Muscle layer of duodenum (tissue), 2 donors: ENCODE measurements around the gene BCAS3.

Source experiments
- H3K27ac ChIP-seq: one replicate; pipeline ENCODE4 v1.7.0; 2013; ENCODE audit warnings: mild to moderate bottlenecking, low read length
- H3K27me3 ChIP-seq: one replicate; pipeline ENCODE4 v1.7.0; 2013; ENCODE audit warnings: low read depth, mild to moderate bottlenecking, control low read depth, low read length
- H3K36me3 ChIP-seq, 2 donors: one replicate each; pipeline ENCODE4 v1.7.0; 2013; ENCODE audit warnings: low read length in 2 of 2, control low read depth in 1 of 2, mild to moderate bottlenecking in 1 of 2; ENCODE audit not compliant: insufficient read depth in 2 of 2, control insufficient read depth in 1 of 2
- H3K4me1 ChIP-seq, 2 donors: one replicate each; pipeline ENCODE4 v1.7.0; 2013; ENCODE audit warnings: low read length in 2 of 2, mild to moderate bottlenecking in 2 of 2, control low read depth in 1 of 2, moderate library complexity in 1 of 2; ENCODE audit not compliant: insufficient read depth in 2 of 2, control insufficient read depth in 1 of 2
- H3K4me3 ChIP-seq, 2 donors: one replicate each; pipeline ENCODE4 v1.7.0; 2013; ENCODE audit warnings: low read length in 2 of 2, low read depth in 1 of 2, mild to moderate bottlenecking in 1 of 2
- H3K9me3 ChIP-seq, 2 donors: one replicate each; pipeline ENCODE4 v1.7.0; 2013; ENCODE audit warnings: low read length in 2 of 2, control low read depth in 1 of 2, mild to moderate bottlenecking in 1 of 2; ENCODE audit not compliant: control insufficient read depth in 1 of 2
- donor health status: healthy.

Gene BCAS3

DNA sequence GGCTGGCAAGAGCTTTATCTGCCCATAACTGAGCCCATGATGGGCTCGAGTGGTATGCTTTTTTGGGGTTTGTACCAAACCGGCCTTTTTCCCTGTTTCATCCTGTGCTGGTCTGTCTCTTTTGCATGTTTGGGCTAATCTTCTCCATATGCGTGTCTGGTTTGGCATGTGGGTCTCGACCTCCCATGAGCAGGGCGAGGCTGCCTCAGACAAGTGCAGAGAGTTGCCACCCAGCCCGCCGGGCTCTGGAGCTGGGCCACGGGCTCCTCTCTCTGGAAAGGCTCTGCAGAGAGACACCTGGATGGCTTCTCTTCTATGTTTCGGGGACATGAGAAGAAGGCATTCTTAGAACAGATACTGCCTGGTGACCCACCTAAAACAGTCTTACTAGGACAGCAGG lies 654.2 kb downstream of the BCAS3 start:
- Histone ChIP-seq H3K27me3 (no peaks in the 10 kb centered on the region), H3K27ac (no peak overlapping the region), H3K9me3 (no peaks in the 10 kb centered on the region), H3K36me3 (no peaks in the 10 kb centered on the region), H3K4me1 (peaks cover 4 to 5% of the 10 kb centered on the region in 2 donors), H3K4me3 (no peak overlapping the region)

DNA sequence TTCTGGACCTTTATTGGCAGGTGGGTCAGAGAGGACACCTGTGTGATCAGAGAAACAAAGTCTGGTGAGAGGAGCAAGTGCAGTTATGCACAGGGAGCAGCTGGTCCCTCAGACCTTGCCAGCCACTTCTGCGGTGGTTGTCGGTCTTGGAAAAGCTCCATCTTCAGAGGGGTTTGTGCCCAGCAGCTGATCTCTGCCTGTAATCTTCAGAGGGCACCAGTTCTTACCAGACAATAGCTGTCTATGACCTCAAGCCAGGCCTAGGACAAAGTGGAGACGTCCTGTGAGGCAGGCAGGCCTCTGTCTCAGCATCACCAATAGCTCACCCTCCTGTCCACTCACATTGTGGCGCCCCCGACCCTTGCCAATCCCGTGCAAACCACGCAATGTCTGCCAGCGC lies 655.5 kb downstream of the BCAS3 start:
- Histone ChIP-seq H3K4me3 (no peak overlapping the region), H3K27ac (no peak overlapping the region), H3K4me1 (peaks cover 4 to 5% of the 10 kb centered on the region in 2 donors), H3K27me3 (no peaks in the 10 kb centered on the region), H3K9me3 (no peaks in the 10 kb centered on the region), H3K36me3 (no peaks in the 10 kb centered on the region)

DNA sequence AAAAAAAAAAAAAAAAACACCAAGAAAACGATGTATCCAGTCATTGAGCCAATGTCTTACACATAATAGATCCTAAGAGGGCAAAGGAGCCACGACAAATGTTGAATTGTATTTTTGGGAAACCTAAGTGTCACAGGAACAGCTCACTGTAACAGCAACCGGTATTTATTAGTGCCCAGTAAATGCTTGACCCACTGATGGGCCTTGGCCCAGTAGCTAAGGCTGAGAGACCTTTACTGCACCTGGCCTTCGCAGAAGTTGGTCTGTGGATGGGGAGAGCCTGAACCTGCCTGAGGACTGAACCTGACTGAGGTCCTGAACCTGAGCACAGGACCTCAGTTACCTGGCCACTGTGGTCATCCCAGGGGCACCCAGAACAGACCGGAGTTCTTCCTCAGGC lies 657.0 kb downstream of the BCAS3 start:
- Histone ChIP-seq H3K4me3 (no peak overlapping the region), H3K27ac (no peak overlapping the region), H3K9me3 (no peaks in the 10 kb centered on the region), H3K4me1 (peaks cover 4 to 5% of the 10 kb centered on the region in 2 donors), H3K27me3 (no peaks in the 10 kb centered on the region), H3K36me3 (no peaks in the 10 kb centered on the region)

DNA sequence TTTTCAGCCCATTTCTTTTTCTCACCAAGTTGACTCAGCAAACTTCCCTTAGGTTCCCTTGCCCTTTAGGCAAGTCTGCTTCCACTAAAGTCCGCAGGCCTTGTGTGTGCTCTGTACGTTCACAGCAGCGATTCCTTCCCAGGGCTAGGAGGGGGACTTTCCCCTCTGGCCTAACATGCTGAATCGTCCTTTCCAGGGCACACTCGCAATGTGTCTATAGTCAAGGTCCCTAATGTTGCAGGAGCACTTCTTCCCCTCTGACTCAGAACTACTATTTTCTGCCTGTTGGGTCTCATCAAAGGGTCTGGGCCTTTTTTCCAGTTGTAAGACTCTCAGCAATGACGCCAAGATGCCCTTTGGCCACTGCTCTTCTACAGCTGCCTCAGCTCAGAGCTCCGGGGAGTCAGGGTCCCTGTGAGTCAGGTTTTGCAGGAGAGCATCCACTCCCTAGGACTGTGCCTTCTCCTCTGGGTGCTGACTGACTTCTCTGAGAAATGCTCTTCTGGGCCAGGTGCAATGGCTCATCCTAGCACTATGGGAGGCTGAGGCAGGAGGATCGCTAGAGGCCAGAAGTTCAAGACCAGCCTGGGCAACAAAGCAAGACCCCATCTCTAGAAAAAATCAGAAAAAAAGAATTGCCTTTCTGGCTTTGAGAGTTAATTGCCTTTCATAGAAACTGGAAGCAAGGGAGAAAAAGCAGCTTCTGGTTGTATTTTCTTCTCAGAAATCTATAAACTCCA lies 657.6 kb downstream of the BCAS3 start:
- Histone ChIP-seq H3K9me3 (no peaks in the 10 kb centered on the region), H3K36me3 (no peaks in the 10 kb centered on the region), H3K4me1 (peaks cover 4 to 5% of the 10 kb centered on the region in 2 donors), H3K27me3 (no peaks in the 10 kb centered on the region), H3K4me3 (no peak overlapping the region), H3K27ac (no peak overlapping the region)

DNA sequence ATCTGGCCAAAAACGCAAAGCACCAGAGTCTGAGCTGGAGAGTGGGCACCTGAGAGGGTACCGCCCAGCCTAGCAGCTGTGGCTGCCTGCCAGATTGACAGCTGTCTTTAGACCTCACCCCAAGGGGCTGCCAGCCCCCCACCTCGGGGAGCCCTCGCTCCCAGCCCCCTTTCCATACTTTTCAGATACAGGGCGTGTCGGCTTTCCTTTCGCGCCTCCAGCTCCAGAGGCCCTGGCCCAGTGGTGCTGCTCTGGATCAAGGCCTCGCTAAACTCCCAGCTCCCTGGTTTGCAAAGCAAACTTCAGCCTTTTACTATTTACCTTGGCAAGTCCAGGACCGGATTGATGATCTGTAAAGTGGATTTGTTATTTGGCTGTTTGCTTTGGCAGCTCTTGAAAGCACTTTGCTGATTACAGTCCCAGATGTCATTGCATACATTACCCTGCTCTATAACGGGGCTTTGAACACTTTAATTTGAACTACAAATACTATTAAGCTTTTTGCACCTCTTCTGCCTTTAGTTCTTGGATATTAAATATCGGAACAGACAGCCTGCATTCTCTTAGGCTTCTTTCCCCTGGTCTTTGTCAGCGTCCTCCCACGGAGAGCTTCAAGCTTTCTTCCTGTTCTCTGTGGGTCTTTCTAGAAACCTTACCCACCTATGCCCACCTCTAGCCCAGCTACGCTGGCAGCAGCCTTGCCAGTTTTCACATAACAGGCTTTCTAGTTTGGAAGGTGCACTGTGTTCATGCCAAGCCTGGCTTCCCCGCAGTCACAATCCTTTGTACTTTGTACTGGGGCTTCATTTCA lies 658.4 kb downstream of the BCAS3 start:
- Histone ChIP-seq H3K27me3 (no peaks in the 10 kb centered on the region), H3K27ac (no peak overlapping the region), H3K4me3 (no peak overlapping the region), H3K4me1 (peaks cover 4 to 5% of the 10 kb centered on the region in 2 donors), H3K9me3 (no peaks in the 10 kb centered on the region), H3K36me3 (no peaks in the 10 kb centered on the region)

DNA sequence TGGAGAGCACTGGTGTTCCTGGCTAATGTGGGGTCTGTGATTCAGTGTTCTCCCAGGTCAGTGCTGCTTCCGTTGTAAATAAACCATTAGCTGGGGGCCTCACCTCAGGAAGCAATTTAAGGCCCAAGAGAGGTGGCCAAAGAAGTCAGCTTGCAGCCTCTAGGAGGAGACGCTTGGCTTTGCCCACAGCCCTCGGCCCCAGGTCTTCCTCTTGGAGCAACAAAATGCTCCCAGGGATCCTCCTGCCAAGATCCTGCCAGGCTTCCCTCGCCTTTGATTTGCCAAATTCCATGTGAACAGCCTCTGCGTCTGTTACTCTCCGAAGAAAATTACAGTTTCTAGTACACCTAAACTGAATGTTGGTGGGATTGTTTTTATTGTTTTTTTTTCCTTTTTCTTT lies 659.6 kb downstream of the BCAS3 start:
- no peaks in the 10 kb centered on the region for H3K9me3 ChIP-seq
- no peak overlapping the region for H3K27ac ChIP-seq
- H3K27me3 ChIP-seq: no peaks in the 10 kb centered on the region
- H3K4me1 ChIP-seq: peaks cover 4 to 5% of the 10 kb centered on the region in 2 donors
- no peak overlapping the region for H3K4me3 ChIP-seq
- no peaks in the 10 kb centered on the region for H3K36me3 ChIP-seq

DNA sequence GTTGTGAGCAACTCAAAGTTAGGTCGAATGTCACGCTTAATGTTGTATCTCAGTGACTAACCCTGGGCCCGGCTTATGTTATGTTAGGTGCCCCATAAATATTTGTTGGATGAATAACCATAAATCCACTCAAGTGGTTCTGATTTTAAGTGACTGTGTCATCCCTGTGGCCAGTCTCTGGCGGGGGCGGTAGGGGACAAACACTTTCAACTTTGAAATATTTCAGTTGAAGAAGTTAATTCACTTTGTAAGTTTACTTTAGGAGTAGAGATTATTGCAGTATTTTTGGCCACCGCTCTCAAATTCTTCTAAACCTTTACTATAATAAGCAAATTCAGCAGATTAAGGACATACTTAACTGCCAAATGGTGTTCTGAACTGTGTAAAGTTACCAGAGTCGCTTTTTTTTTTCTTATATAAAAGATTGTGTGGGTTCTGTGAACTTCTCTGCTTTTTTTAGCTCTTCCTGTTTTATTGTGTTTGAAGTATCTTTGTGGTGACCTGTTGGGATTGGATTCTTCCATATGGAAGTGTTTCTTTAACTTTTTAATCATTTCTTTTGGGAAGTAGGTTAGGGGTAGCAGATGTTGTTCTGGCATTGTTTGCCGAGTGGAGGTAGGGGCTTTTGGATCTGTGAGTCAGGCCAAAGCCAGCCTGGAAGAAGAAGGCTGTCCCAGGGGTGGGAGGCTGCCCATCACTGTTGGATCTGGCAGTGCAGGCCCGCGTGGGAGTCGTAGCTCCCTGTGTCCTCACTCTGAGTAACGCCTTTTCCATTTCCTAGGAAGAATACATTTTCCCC lies 660.5 kb downstream of the BCAS3 start:
- Histone ChIP-seq H3K27ac (no peak overlapping the region), H3K4me1 (peaks cover 4 to 5% of the 10 kb centered on the region in 2 donors), H3K36me3 (no peaks in the 10 kb centered on the region), H3K9me3 (no peaks in the 10 kb centered on the region), H3K4me3 (no peak overlapping the region), H3K27me3 (no peaks in the 10 kb centered on the region)

DNA sequence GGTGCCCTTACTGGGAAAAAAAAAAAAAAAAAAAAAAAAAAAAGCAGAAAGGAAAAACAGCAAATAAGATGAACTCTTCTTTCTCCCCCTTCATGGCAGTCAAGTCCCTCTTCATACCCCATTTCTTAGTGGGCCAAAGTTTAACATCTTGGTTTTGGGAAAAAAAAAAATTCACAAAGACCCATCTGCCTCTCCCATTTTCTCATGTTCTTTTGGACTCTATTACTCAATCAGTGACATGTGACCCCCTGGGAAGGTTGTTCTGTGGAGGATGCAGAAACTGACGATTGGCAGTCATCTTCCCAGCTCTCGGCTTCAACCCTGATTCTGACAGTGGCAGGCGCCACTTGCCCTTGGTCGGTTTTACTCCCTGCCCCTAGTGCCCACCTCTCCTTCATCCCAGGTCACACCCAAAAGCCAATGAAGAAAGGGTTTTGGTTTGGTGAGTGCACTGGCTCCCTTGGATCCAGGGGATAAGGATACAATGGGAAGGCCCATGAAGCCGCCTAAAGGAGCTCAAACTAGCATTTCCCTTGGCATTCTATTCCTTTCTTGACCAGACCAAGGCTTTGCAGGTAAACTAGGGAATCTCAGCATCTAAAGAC lies 661.3 kb downstream of the BCAS3 start:
- no peaks in the 10 kb centered on the region for H3K9me3 ChIP-seq
- H3K27me3 ChIP-seq: no peaks in the 10 kb centered on the region
- H3K27ac ChIP-seq: no peak overlapping the region
- H3K4me3 ChIP-seq: no peak overlapping the region
- no peaks in the 10 kb centered on the region for H3K36me3 ChIP-seq
- peaks cover 4 to 5% of the 10 kb centered on the region in 2 donors for H3K4me1 ChIP-seq

DNA sequence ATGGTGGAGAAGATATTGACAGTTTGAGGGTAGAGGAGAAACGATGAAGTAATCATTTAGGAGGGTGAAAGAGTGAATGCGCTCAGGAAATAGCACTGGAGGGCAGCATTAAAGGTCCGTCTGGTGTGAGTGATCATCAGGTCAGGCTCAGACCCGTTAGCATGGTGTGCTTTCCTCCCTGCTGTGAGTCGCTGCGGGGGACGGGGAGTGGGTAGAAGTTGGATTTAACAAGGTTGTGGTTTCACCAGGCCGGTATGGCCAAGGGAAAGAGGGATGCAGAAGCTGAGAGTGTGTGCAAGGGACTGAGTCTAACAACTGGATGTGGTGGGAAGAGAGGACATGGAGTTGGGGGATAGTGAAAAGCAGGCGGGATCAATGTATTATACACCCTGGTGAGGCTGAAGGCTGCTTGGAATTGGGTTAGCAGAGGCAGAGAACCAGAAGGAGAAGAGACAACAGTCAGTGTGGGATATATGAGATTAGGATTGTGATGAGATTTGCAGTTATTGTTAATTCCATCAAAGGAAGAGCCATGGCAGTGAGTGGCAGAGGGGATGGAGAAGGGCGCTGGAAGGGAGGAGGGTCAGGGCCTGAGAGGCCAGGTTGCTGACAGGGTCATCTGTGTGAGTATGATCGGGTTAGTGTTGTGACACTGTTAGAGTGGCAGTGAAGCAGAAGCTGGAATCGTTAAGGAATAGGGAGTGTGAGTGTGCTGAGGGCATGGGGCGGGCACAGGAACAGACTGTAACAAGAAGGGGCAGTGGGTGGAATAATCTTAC lies 663.0 kb downstream of the BCAS3 start:
- no peaks in the 10 kb centered on the region for H3K27me3 ChIP-seq
- H3K36me3 ChIP-seq: no peaks in the 10 kb centered on the region
- H3K4me3 ChIP-seq: no peak overlapping the region
- peaks cover 4 to 5% of the 10 kb centered on the region in 2 donors for H3K4me1 ChIP-seq
- H3K9me3 ChIP-seq: no peaks in the 10 kb centered on the region
- H3K27ac ChIP-seq: no peak overlapping the region

DNA sequence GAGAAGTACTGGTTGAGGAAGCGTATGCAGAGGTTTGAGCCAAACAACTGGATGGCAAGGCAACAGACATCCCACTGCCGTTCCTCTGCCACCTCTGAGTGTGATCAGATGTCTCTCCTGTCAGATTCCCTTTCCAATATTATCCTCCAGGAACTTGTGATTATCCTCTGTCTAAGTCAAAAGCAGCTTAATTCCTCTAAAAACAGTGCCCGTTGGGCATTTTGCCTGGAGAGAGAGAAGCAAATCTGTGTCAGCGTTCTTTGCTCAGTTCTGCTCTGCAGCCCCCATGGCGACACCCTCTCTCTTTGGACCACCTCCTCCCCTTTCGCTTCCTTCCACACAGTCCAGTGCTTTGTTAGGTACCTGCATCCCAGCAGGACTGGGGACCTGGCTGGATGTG lies 665.9 kb downstream of the BCAS3 start:
- no peaks in the 10 kb centered on the region for H3K9me3 ChIP-seq
- no peaks in the 10 kb centered on the region for H3K27me3 ChIP-seq
- no peak overlapping the region for H3K4me3 ChIP-seq
- peaks cover 0 to 4% of the 10 kb centered on the region in 2 donors for H3K4me1 ChIP-seq
- H3K27ac ChIP-seq: no peak overlapping the region
- no peaks in the 10 kb centered on the region for H3K36me3 ChIP-seq
